GM23338 (cell line): ENCODE data around the gene TAF13. TPM values are rescaled to one million over a fixed set of nuclear protein-coding genes. Genes with fewer than 3 reads are reported as not detected.
A peak's percentile ranks its signal among the peaks of the same experiment; 100 is the strongest.

Source experiments
- ATAC-seq: fragments of 200-7000 bp; cut with Tn5 transposase; 3 replicates; pipeline ENCODE4 v1.9.1; 2020
- DNase-seq: peaks from one replicate; pipeline ENCODE4 v3.0.0-alpha.2; 2015; ENCODE audit warnings: low spot score
- H2AFZ ChIP-seq: fragments of 200-600 bp; sonication (generic); 2 replicates; pipeline ENCODE4 v1.8.0; 2016; ENCODE audit warnings: antibody characterized with exemption, mild to moderate bottlenecking, moderate library complexity
- H3F3A ChIP-seq: fragments of 200-600 bp; sonication (generic); replicated peaks from 2 replicates; pipeline ENCODE4 v1.8.0; 2017; ENCODE audit warnings: antibody characterized with exemption, mixed run types, low read depth
- H3K27ac ChIP-seq: fragments of 200-600 bp; sonication (generic); 2 replicates; pipeline ENCODE4 v1.6.1; 2016; ENCODE audit warnings: low read depth
- H3K27me3 ChIP-seq: fragments of 200-600 bp; sonication (generic); 2 replicates; pipeline ENCODE4 v1.8.0; 2016; ENCODE audit warnings: mild to moderate bottlenecking, mixed run types, moderate library complexity; ENCODE audit not compliant: insufficient read depth
- H3K36me3 ChIP-seq: fragments of 200-600 bp; sonication (generic); 2 replicates; pipeline ENCODE4 v1.8.0; 2016; ENCODE audit warnings: mild to moderate bottlenecking; ENCODE audit not compliant: insufficient read depth
- H3K4me1 ChIP-seq: fragments of 200-600 bp; sonication (generic); 2 replicates; pipeline ENCODE4 v1.8.0; 2016; ENCODE audit warnings: mild to moderate bottlenecking, moderate library complexity; ENCODE audit not compliant: insufficient read depth
- H3K4me2 ChIP-seq: fragments of 200-600 bp; sonication (generic); 2 replicates; pipeline ENCODE4 v1.7.1; 2017; ENCODE audit warnings: mixed run types
- H3K4me3 ChIP-seq: fragments of 200-600 bp; sonication (generic); 2 replicates; pipeline ENCODE4 v1.6.1; 2016; ENCODE audit warnings: mixed run types
- H3K79me2 ChIP-seq: fragments of 200-600 bp; sonication (generic); replicated peaks from 2 replicates; pipeline ENCODE4 v1.8.0; 2017; ENCODE audit warnings: mild to moderate bottlenecking; ENCODE audit not compliant: insufficient read depth
- H3K9me2 ChIP-seq: fragments of 200-600 bp; sonication (generic); 2 replicates; pipeline ENCODE4 v1.8.0; 2017; ENCODE audit not compliant: insufficient read depth
- H4K20me1 ChIP-seq: fragments of 200-600 bp; sonication (generic); replicated peaks from 2 replicates; pipeline ENCODE4 v1.8.0; 2017; ENCODE audit warnings: mild to moderate bottlenecking; ENCODE audit not compliant: insufficient read depth
- H3K27ac Mint-ChIP-seq: 2 replicates; pipeline ENCODE4 v1.8.0; 2020; ENCODE audit warnings: inconsistent platforms, mild to moderate bottlenecking, moderate library complexity, mixed read lengths
- H3K27me3 Mint-ChIP-seq: 3 replicates; pipeline ENCODE4 v1.8.0; 2022; ENCODE audit warnings: low read depth, mild to moderate bottlenecking, moderate library complexity, mixed read lengths, inconsistent platforms; ENCODE audit not compliant: insufficient read depth, poor library complexity
- H3K36me3 Mint-ChIP-seq: 3 replicates; pipeline ENCODE4 v1.8.0; 2021; ENCODE audit warnings: low read depth, mild to moderate bottlenecking, inconsistent platforms, moderate library complexity, mixed read lengths
- H3K4me1 Mint-ChIP-seq: 3 replicates; pipeline ENCODE4 v1.8.0; 2020; ENCODE audit warnings: mild to moderate bottlenecking, inconsistent platforms, mixed read lengths
- H3K4me3 Mint-ChIP-seq: 3 replicates; pipeline ENCODE4 v1.8.0; 2021; ENCODE audit warnings: moderate library complexity, mild to moderate bottlenecking, inconsistent platforms, mixed read lengths
- H3K9me3 Mint-ChIP-seq: 3 replicates; pipeline ENCODE4 v1.8.0; 2020; ENCODE audit warnings: moderate library complexity, mild to moderate bottlenecking, inconsistent platforms, mixed read lengths
- CREB1 ChIP-seq: fragments of 250-450 bp; sonication (Bioruptor Pico); IDR thresholded peaks from 2 replicates; pipeline ENCODE4 v1.5.0; 2020; ENCODE audit warnings: low read depth, mild to moderate bottlenecking, moderate library complexity
- EZH2 ChIP-seq: fragments of 200-600 bp; sonication (generic); IDR thresholded peaks from one replicate; pipeline ENCODE4 v1.8.0; 2017; ENCODE audit warnings: antibody characterized with exemption, mild to moderate bottlenecking, low read depth; ENCODE audit not compliant: unreplicated experiment
- EZH2phosphoT487 ChIP-seq: fragments of 200-600 bp; sonication (generic); IDR thresholded peaks from one replicate; pipeline ENCODE4 v1.8.1; 2018; ENCODE audit warnings: antibody characterized with exemption; ENCODE audit not compliant: unreplicated experiment
- JUNB ChIP-seq: IDR thresholded peaks from one replicate; pipeline ENCODE4 v1.6.1; 2016; ENCODE audit warnings: antibody characterized with exemption; ENCODE audit not compliant: unreplicated experiment
- NANOG ChIP-seq: IDR thresholded peaks from 2 replicates; pipeline ENCODE4 v1.6.1; 2016; ENCODE audit warnings: antibody characterized with exemption, borderline replicate concordance
- POLR2AphosphoS5 ChIP-seq: IDR thresholded peaks from 2 replicates; pipeline ENCODE4 v1.6.1; 2016; ENCODE audit warnings: antibody characterized with exemption, low read depth
- REST ChIP-seq: IDR thresholded peaks from one replicate; pipeline ENCODE4 v1.6.1; 2018; ENCODE audit warnings: antibody characterized with exemption; ENCODE audit not compliant: unreplicated experiment
- STAT1 ChIP-seq: IDR thresholded peaks from one replicate; pipeline ENCODE4 v1.6.1; 2016; ENCODE audit warnings: antibody characterized with exemption; ENCODE audit not compliant: unreplicated experiment
- ZNF114 ChIP-seq: fragments of 250-450 bp; sonication (Bioruptor Pico); IDR thresholded peaks from 2 replicates; pipeline ENCODE4 v1.5.0; 2020; ENCODE audit warnings: mild to moderate bottlenecking, moderate library complexity
- ZNF331 ChIP-seq: fragments of 250-450 bp; sonication (Bioruptor Pico); IDR thresholded peaks from 2 replicates; pipeline ENCODE4 v1.5.0; 2020; ENCODE audit warnings: low read depth, mild to moderate bottlenecking, moderate library complexity
- polyA plus RNA-seq: library from polyadenylated mRNA; unstranded; fragments of >200 nt; fragmentation: Nextera tagmentation; extraction: Ambion mirVana; gene quantifications from 2 replicates; pipeline ENCODE4 v1.2.1, GENCODE V29; 2016
- total RNA-seq: library from RNA; depleted of rRNA; stranded (reverse); fragments of >200 nt; shearing (Covaris generic); gene quantifications from 2 replicates; pipeline ENCODE4 v1.2.3, GENCODE V29; 2014
- TF ChIP-seq, protein P1 (sequence below): IDR thresholded peaks from 2 replicates; pipeline ENCODE4 v1.6.1; 2016; ENCODE audit warnings: antibody characterized with exemption
- TF ChIP-seq, protein P2 (sequence below): fragments of 250-450 bp; sonication (Bioruptor Pico); IDR thresholded peaks from 2 replicates; pipeline ENCODE4 v1.5.0; 2020; ENCODE audit warnings: mild to moderate bottlenecking, moderate library complexity

TAF13 gene
- total and polyA plus RNA-seq, 2 experiments from 2014 or later, result 43.7 to 55.8 TPM

DNA sequence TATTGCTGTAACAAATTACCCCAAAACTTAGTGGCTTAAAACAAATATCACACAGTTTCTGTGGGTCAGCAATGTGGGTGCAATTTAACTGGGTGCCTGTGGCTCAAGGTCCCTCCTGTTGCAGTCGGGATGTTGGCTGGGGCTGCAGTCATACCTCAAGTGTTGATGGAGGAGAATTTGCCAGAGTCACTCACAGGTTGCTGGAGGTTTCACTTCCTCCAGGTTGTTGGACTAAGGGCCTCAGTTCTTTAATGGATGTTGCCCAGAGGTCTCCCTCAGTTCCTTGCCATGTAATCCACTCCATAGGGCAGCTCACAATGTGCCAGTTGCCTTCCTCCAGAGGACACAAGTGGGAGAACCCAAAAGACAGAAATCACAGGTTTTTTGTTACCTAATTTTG lies 2.5 kb upstream of the TAF13 start:
- peaks cover 4% of the 10 kb centered on the region; the same call in 1 of the 2 replicates for H3F3A ChIP-seq
- DNase-seq (no peak), ATAC-seq (no peak)
- no peaks in the 10 kb centered on the region; the same call in 1 of the 2 replicates for H3K36me3 ChIP-seq
- H3K4me1 ChIP-seq, result peaks cover 15% of the 10 kb centered on the region
- no peak for TF ChIP-seq POLR2AphosphoS5
- no peak overlapping the region for H3K4me2 ChIP-seq
- H2AFZ ChIP-seq, result peak overlapping the region; percentile 52; the same call in 1 of the 2 replicates
- no peak overlapping the region for H3K27ac Mint-ChIP-seq
- H3K79me2 ChIP-seq, result peaks cover 19% of the 10 kb centered on the region
- no peaks in the 10 kb centered on the region for H3K27me3 ChIP-seq
- H3K4me3 Mint-ChIP-seq, result no peak overlapping the region
- H3K27me3 Mint-ChIP-seq, result peaks cover 4% of the 10 kb centered on the region
- no peak overlapping the region for H3K27ac ChIP-seq
- peaks cover 31% of the 10 kb centered on the region for H3K4me1 Mint-ChIP-seq
- peaks cover 4% of the 10 kb centered on the region; the same call in 2 of the 3 replicates for H3K9me3 Mint-ChIP-seq
- no peaks in the 10 kb centered on the region for H3K9me2 ChIP-seq
- no peaks in the 10 kb centered on the region for H4K20me1 ChIP-seq
- peaks cover 25% of the 10 kb centered on the region for H3K36me3 Mint-ChIP-seq
- no peak overlapping the region for H3K4me3 ChIP-seq

DNA sequence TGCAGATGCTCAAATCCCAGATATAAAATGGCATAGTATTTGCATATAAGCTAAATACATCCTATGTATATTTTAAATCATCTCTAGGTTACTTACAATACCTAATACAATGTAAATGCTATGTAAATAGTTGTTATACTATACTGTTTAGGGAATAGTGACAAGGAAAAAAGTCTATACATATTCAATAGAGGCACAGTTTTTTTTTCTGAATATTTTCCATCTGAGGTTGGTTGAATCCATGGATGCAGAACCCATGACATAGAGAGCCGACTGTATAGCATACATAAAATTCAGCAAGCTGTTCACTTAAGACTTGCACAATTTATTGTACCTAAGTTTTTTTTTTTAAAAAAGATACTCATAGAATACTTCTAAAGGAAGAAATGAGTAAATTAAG lies 6.5 kb downstream of the TAF13 start:
- Histone ChIP-seq H3K27ac (no peak overlapping the region), H3K9me2 (no peaks in the 10 kb centered on the region), H3K27me3 (no peaks in the 10 kb centered on the region), H4K20me1 (peaks cover 9% of the 10 kb centered on the region), H3F3A (0 out of 2 replicates have a peak, but pooled peaks cover 4% of the 10 kb centered on the region), H3K36me3 (peaks cover 21% of the 10 kb centered on the region), H2AFZ (no peak overlapping the region), H3K4me3 (no peak overlapping the region), H3K79me2 (peaks cover 56% of the 10 kb centered on the region), H3K4me1 (no peaks in the 10 kb centered on the region), H3K4me2 (no peak overlapping the region)
- DNase-seq (no peak), ATAC-seq (no peak)
- H3K27ac Mint-ChIP-seq, result no peak overlapping the region
- H3K27me3 Mint-ChIP-seq, result peaks cover 2% of the 10 kb centered on the region
- TF ChIP-seq JUNB (no peak), EZH2phosphoT487 (no peak), POLR2AphosphoS5 (no peak), STAT1 (no peak), CREB1 (CRISPR knock-in tag) (no peak), ZNF331 (no peak), NANOG (no peak), ZNF114 (CRISPR knock-in tag) (no peak), REST (no peak), EZH2 (no peak)
- TF ChIP-seq, protein P1, sequence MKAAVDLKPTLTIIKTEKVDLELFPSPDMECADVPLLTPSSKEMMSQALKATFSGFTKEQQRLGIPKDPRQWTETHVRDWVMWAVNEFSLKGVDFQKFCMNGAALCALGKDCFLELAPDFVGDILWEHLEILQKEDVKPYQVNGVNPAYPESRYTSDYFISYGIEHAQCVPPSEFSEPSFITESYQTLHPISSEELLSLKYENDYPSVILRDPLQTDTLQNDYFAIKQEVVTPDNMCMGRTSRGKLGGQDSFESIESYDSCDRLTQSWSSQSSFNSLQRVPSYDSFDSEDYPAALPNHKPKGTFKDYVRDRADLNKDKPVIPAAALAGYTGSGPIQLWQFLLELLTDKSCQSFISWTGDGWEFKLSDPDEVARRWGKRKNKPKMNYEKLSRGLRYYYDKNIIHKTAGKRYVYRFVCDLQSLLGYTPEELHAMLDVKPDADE, result no peak
- TF ChIP-seq, protein P2, sequence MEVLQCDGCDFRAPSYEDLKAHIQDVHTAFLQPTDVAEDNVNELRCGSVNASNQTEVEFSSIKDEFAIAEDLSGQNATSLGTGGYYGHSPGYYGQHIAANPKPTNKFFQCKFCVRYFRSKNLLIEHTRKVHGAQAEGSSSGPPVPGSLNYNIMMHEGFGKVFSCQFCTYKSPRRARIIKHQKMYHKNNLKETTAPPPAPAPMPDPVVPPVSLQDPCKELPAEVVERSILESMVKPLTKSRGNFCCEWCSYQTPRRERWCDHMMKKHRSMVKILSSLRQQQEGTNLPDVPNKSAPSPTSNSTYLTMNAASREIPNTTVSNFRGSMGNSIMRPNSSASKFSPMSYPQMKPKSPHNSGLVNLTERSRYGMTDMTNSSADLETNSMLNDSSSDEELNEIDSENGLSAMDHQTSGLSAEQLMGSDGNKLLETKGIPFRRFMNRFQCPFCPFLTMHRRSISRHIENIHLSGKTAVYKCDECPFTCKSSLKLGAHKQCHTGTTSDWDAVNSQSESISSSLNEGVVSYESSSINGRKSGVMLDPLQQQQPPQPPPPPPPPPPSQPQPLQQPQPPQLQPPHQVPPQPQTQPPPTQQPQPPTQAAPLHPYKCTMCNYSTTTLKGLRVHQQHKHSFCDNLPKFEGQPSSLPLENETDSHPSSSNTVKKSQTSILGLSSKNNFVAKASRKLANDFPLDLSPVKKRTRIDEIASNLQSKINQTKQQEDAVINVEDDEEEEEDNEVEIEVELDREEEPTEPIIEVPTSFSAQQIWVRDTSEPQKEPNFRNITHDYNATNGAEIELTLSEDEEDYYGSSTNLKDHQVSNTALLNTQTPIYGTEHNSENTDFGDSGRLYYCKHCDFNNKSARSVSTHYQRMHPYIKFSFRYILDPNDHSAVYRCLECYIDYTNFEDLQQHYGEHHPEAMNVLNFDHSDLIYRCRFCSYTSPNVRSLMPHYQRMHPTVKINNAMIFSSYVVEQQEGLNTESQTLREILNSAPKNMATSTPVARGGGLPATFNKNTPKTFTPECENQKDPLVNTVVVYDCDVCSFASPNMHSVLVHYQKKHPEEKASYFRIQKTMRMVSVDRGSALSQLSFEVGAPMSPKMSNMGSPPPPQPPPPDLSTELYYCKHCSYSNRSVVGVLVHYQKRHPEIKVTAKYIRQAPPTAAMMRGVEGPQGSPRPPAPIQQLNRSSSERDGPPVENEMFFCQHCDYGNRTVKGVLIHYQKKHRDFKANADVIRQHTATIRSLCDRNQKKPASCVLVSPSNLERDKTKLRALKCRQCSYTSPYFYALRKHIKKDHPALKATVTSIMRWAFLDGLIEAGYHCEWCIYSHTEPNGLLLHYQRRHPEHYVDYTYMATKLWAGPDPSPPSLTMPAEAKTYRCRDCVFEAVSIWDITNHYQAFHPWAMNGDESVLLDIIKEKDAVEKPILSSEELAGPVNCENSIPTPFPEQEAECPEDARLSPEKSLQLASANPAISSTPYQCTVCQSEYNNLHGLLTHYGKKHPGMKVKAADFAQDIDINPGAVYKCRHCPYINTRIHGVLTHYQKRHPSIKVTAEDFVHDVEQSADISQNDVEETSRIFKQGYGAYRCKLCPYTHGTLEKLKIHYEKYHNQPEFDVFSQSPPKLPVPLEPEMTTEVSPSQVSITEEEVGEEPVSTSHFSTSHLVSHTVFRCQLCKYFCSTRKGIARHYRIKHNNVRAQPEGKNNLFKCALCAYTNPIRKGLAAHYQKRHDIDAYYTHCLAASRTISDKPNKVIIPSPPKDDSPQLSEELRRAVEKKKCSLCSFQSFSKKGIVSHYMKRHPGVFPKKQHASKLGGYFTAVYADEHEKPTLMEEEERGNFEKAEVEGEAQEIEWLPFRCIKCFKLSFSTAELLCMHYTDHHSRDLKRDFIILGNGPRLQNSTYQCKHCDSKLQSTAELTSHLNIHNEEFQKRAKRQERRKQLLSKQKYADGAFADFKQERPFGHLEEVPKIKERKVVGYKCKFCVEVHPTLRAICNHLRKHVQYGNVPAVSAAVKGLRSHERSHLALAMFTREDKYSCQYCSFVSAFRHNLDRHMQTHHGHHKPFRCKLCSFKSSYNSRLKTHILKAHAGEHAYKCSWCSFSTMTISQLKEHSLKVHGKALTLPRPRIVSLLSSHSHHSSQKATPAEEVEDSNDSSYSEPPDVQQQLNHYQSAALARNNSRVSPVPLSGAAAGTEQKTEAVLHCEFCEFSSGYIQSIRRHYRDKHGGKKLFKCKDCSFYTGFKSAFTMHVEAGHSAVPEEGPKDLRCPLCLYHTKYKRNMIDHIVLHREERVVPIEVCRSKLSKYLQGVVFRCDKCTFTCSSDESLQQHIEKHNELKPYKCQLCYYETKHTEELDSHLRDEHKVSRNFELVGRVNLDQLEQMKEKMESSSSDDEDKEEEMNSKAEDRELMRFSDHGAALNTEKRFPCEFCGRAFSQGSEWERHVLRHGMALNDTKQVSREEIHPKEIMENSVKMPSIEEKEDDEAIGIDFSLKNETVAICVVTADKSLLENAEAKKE, result no peak
- H3K4me1 Mint-ChIP-seq, result peaks cover under 1% of the 10 kb centered on the region; the same call in 1 of the 3 replicates
- H3K36me3 Mint-ChIP-seq, result peaks cover 54% of the 10 kb centered on the region
- no peak overlapping the region for H3K4me3 Mint-ChIP-seq
- no peaks in the 10 kb centered on the region; the same call in 2 of the 3 replicates for H3K9me3 Mint-ChIP-seq
